Smooth muscle cell of the brain vasculature (primary cell): ENCODE measurements around the gene UBE2QL1.

Experiments
- DNase-seq: peaks from one replicate; pipeline ENCODE4 v3.0.0-alpha.2; 2012; ENCODE audit warnings: low read depth, low spot score

The UBE2QL1 gene

GRCh38 chr5:6535594-6535993 is 86.9 kb downstream of the UBE2QL1 start:
- DNase-seq: no peak

GRCh38 chr5:6539060-6539459 is 90.4 kb downstream of the UBE2QL1 start:
- DNase-seq: no peak

- DNase-seq: no peak
These were observed 91.6 kb downstream of the UBE2QL1 start for GRCh38 chr5:6540111-6540827.

GRCh38 chr5:6541256-6542013 is 92.8 kb downstream of the UBE2QL1 start:
- DNase-seq: no peak

GRCh38 chr5:6542421-6543345 is 94.0 kb downstream of the UBE2QL1 start:
- DNase-seq: no peak

- DNase-seq: no peak
These were observed 94.7 kb downstream of the UBE2QL1 start for GRCh38 chr5:6543346-6543730.

- DNase-seq: no peak
These were observed 95.3 kb downstream of the UBE2QL1 start for GRCh38 chr5:6543830-6544560.
